Dermis blood vessel endothelial cell (primary cell): Measurements from ENCODE around the gene NAGS. TPM values are rescaled to one million over a fixed set of nuclear protein-coding genes. Genes with fewer than 3 reads are reported as not detected.
"Not testable (repeated sequence)": the region's sequence is repeated elsewhere in the genome, so short reads cannot be mapped to it uniquely, and the experiment has no call there.

Source experiments
- DNase-seq: peaks from one replicate; pipeline ENCODE4 v3.0.0; 2010
- total RNA-seq: library from RNA; depleted of rRNA; stranded (reverse); fragments of >200 nt; gene quantifications from 2 replicates; pipeline ENCODE4 v1.2.3, GENCODE V29; 2014

The NAGS gene
- total RNA-seq, 1 donor from 2014 or later: 6.8 TPM

DNA sequence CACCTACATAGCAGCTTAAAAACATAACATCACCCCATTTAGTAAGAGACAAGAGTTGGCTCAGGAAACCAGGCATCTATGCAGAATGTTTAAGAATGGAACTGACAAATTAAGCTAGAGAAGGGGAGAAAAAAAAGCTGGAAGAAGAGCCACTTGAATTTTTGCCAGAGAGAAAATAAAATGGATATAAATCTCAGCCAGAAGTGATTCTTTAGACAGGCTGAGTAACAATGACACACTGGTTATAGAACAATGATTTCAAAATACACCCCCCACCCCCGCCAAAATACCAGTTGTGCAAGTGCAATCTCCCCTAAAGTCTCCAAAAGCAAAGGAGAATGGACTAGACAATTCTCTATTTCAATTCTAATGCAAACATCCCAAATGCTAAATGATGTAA is 39.6 kb downstream of the NAGS start:
- peak; percentile 27 for DNase-seq

GRCh38 chr17:44045486-44045885 is 41.1 kb downstream of the NAGS start:
- DNase-seq: no peak

DNA sequence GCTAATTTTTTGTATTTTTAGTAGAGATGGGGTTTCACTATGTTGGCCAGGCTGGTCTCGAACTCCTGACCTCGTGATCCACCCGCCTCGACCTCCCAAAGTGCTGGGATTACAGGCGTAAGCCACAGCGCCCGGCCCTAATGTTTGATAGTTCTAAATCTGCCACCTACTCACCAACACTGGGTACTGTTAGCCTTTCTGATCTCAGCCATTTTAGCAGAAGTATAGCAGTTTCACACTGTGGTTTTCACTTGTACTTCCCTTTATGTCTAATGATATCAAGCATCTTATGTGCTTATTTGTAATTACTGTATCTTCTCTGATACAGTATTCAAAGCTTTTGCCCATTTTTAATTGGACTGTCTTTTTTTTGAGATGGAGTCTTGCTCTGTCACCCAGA is 42.5 kb downstream of the NAGS start:
- DNase-seq: not testable (repeated sequence)

- DNase-seq: no peak
Measured at GRCh38 chr17:44049294-44050060, 45.1 kb downstream of the NAGS start.

- DNase-seq: no peak
Measured at GRCh38 chr17:44053125-44053872, 48.9 kb downstream of the NAGS start.

Other genes with a start within 250 kb of the NAGS start
- 0.05 TPM in 1 of 2 replicates, not detected in the other for gene SOST, start 245.8 kb upstream of the NAGS start, total RNA-seq
- gene DUSP3, start 225.6 kb upstream of the NAGS start, total RNA-seq: 73.0 and 73.5 TPM in 2 replicates
- not detected in 2 replicates for gene CFAP97D1, start 224.2 kb upstream of the NAGS start, total RNA-seq
- 3.0 and 4.9 TPM in 2 replicates for gene MPP3, start 171.5 kb upstream of the NAGS start, total RNA-seq
- 0.05 and 0.34 TPM in 2 replicates for gene CD300LG, start 157.4 kb upstream of the NAGS start, total RNA-seq
- 0.34 and 0.84 TPM in 2 replicates for gene MPP2, start 97.1 kb upstream of the NAGS start, total RNA-seq
- gene PPY, start 62.1 kb upstream of the NAGS start, total RNA-seq: not detected in 2 replicates
- gene PYY, start 50.7 kb upstream of the NAGS start, total RNA-seq: not detected in 2 replicates
- 85.2 and 117 TPM in 2 replicates for gene TMEM101, start 10.3 kb downstream of the NAGS start, total RNA-seq
- gene LSM12, start 62.0 kb downstream of the NAGS start, total RNA-seq: 21.8 and 32.0 TPM in 2 replicates
- gene G6PC3, start 66.1 kb downstream of the NAGS start, total RNA-seq: 14.3 and 35.1 TPM in 2 replicates
- 50.3 and 52.1 TPM in 2 replicates for gene HDAC5, start 119.0 kb downstream of the NAGS start, total RNA-seq
- 1.2 and 2.9 TPM in 2 replicates for gene HROB, start 137.3 kb downstream of the NAGS start, total RNA-seq
- 0.17 TPM in 1 of 2 replicates, not detected in the other for gene ASB16, start 166.1 kb downstream of the NAGS start, total RNA-seq
- gene TMUB2, start 182.3 kb downstream of the NAGS start, total RNA-seq: 37.0 and 40.2 TPM in 2 replicates
- 51.1 and 67.7 TPM in 2 replicates for gene ATXN7L3, start 195.3 kb downstream of the NAGS start, total RNA-seq
- 59.2 and 68.4 TPM in 2 replicates for gene UBTF, start 215.1 kb downstream of the NAGS start, total RNA-seq